ENCODE data around the gene CYP3A5. TPM values are rescaled to one million over a fixed set of nuclear protein-coding genes. Genes with fewer than 3 reads are reported as not detected.
A peak's percentile ranks its signal among the peaks of the same experiment; 100 is the strongest.
"Not testable (repeated sequence)": the region's sequence is repeated elsewhere in the genome, so short reads cannot be mapped to it uniquely, and the experiment has no call there.

Gene CYP3A5
- total RNA-seq, 1 donor from 2014 or later, result 0.69 TPM

DNA sequence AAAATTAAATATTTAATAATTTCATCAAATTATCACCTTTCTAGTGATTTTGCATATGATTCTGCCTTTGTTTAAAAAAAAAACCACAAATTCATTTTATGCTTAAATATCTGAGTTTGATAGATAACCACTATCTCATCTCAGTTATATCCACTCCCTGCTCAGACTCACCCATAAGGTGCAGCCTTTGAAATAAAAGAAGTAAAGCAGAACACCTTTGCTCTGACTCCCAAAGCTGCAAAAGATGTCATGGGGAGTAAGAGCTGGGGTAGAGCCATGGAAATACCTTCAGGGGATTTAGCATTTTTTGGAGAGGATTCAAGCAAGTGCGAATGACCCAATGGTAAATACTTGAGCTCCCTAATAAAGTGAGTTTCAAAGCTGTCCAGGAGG is 15.1 kb upstream of the CYP3A5 start:
- TF ChIP-seq, protein P1, sequence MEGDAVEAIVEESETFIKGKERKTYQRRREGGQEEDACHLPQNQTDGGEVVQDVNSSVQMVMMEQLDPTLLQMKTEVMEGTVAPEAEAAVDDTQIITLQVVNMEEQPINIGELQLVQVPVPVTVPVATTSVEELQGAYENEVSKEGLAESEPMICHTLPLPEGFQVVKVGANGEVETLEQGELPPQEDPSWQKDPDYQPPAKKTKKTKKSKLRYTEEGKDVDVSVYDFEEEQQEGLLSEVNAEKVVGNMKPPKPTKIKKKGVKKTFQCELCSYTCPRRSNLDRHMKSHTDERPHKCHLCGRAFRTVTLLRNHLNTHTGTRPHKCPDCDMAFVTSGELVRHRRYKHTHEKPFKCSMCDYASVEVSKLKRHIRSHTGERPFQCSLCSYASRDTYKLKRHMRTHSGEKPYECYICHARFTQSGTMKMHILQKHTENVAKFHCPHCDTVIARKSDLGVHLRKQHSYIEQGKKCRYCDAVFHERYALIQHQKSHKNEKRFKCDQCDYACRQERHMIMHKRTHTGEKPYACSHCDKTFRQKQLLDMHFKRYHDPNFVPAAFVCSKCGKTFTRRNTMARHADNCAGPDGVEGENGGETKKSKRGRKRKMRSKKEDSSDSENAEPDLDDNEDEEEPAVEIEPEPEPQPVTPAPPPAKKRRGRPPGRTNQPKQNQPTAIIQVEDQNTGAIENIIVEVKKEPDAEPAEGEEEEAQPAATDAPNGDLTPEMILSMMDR (IDR thresholded peaks at IDR 0.05; ENCODE audit: unreplicated experiment), result no peak
- H3K4me1 Mint-ChIP-seq (ENCODE audit: unreplicated experiment), result peaks cover 31% of the 10 kb centered on the region
- no peaks in the 10 kb centered on the region for H3K9me3 Mint-ChIP-seq (ENCODE audit: unreplicated experiment)
- peaks cover 3% of the 10 kb centered on the region for H3K36me3 Mint-ChIP-seq (ENCODE audit: low read depth, unreplicated experiment)
- no peak overlapping the region for H3K27ac Mint-ChIP-seq (ENCODE audit: unreplicated experiment)
- DNase-seq (ENCODE audit: low spot score), result no peak
- H3K4me3 Mint-ChIP-seq (ENCODE audit: unreplicated experiment), result no peak overlapping the region
- H3K27me3 Mint-ChIP-seq (ENCODE audit: unreplicated experiment), result no peaks in the 10 kb centered on the region

- no peaks in the 10 kb centered on the region for H3K9me3 Mint-ChIP-seq (ENCODE audit: unreplicated experiment)
- H3K4me1 Mint-ChIP-seq (ENCODE audit: unreplicated experiment), result peaks cover 25% of the 10 kb centered on the region
- no peaks in the 10 kb centered on the region for H3K27me3 Mint-ChIP-seq (ENCODE audit: unreplicated experiment)
- no peak overlapping the region for H3K4me3 Mint-ChIP-seq (ENCODE audit: unreplicated experiment)
- H3K36me3 Mint-ChIP-seq (ENCODE audit: low read depth, unreplicated experiment), result peaks cover 3% of the 10 kb centered on the region
- DNase-seq (ENCODE audit: low spot score), result no peak
- no peak overlapping the region for H3K27ac Mint-ChIP-seq (ENCODE audit: unreplicated experiment)
- TF ChIP-seq, protein P1 (IDR thresholded peaks at IDR 0.05; ENCODE audit: unreplicated experiment), result no peak
Observed at GRCh38 chr7:99694201-99694911, 14.6 kb upstream of the CYP3A5 start.

- TF ChIP-seq, protein P1 (IDR thresholded peaks at IDR 0.05; ENCODE audit: unreplicated experiment), result no peak
- H3K36me3 Mint-ChIP-seq (ENCODE audit: low read depth, unreplicated experiment), result peaks cover 3% of the 10 kb centered on the region
- no peaks in the 10 kb centered on the region for H3K9me3 Mint-ChIP-seq (ENCODE audit: unreplicated experiment)
- H3K27me3 Mint-ChIP-seq (ENCODE audit: unreplicated experiment), result no peaks in the 10 kb centered on the region
- H3K4me1 Mint-ChIP-seq (ENCODE audit: unreplicated experiment), result peaks cover 19% of the 10 kb centered on the region
- no peak overlapping the region for H3K4me3 Mint-ChIP-seq (ENCODE audit: unreplicated experiment)
- no peak for DNase-seq (ENCODE audit: low spot score)
- peak overlapping the region; percentile 26 for H3K27ac Mint-ChIP-seq (ENCODE audit: unreplicated experiment)
Observed at GRCh38 chr7:99693427-99694200, 13.8 kb upstream of the CYP3A5 start.

DNA sequence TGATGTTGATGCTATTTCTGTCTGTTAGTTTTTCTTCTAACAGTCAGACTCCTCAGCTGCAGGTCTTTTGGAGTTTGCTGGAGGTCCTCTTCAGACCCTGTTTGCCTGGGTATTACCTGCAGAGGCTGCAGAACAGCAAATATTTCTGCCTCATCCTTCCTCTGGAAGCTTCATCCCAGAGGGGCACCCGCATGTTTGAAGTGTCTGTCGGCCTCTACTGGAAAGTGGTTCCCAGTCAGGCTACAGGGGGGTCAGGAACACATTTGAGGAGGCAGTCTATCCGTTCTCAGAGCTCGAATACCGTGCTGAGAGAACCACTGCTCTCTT is 13.3 kb upstream of the CYP3A5 start:
- no peak overlapping the region for H3K4me3 Mint-ChIP-seq (ENCODE audit: unreplicated experiment)
- peaks cover 17% of the 10 kb centered on the region for H3K4me1 Mint-ChIP-seq (ENCODE audit: unreplicated experiment)
- no peaks in the 10 kb centered on the region for H3K9me3 Mint-ChIP-seq (ENCODE audit: unreplicated experiment)
- TF ChIP-seq, protein P1 (IDR thresholded peaks at IDR 0.05; ENCODE audit: unreplicated experiment), result no peak
- DNase-seq (ENCODE audit: low spot score), result no peak
- peaks cover 3% of the 10 kb centered on the region for H3K36me3 Mint-ChIP-seq (ENCODE audit: low read depth, unreplicated experiment)
- no peaks in the 10 kb centered on the region for H3K27me3 Mint-ChIP-seq (ENCODE audit: unreplicated experiment)
- no peak overlapping the region for H3K27ac Mint-ChIP-seq (ENCODE audit: unreplicated experiment)

- DNase-seq (ENCODE audit: low spot score); H3K27me3 Mint-ChIP-seq (ENCODE audit: unreplicated experiment); H3K9me3 Mint-ChIP-seq (ENCODE audit: unreplicated experiment); H3K36me3 Mint-ChIP-seq (ENCODE audit: low read depth, unreplicated experiment); H3K27ac Mint-ChIP-seq (ENCODE audit: unreplicated experiment); H3K4me3 Mint-ChIP-seq (ENCODE audit: unreplicated experiment): not testable (repeated sequence)
- peaks cover 16% of the 10 kb centered on the region for H3K4me1 Mint-ChIP-seq (ENCODE audit: unreplicated experiment)
Observed at GRCh38 chr7:99692563-99692962, 12.8 kb upstream of the CYP3A5 start.

GRCh38 chr7:99691658-99692057 is 11.9 kb upstream of the CYP3A5 start:
- not testable (repeated sequence) for DNase-seq (ENCODE audit: low spot score); H3K4me3 Mint-ChIP-seq (ENCODE audit: unreplicated experiment); H3K27ac Mint-ChIP-seq (ENCODE audit: unreplicated experiment); H3K9me3 Mint-ChIP-seq (ENCODE audit: unreplicated experiment); H3K27me3 Mint-ChIP-seq (ENCODE audit: unreplicated experiment); H3K36me3 Mint-ChIP-seq (ENCODE audit: low read depth, unreplicated experiment)
- H3K4me1 Mint-ChIP-seq (ENCODE audit: unreplicated experiment), result peaks cover 16% of the 10 kb centered on the region

GRCh38 chr7:99690918-99691317 is 11.1 kb upstream of the CYP3A5 start:
- H3K27me3 Mint-ChIP-seq (ENCODE audit: unreplicated experiment); H3K9me3 Mint-ChIP-seq (ENCODE audit: unreplicated experiment); H3K4me3 Mint-ChIP-seq (ENCODE audit: unreplicated experiment); DNase-seq (ENCODE audit: low spot score); H3K27ac Mint-ChIP-seq (ENCODE audit: unreplicated experiment); H3K36me3 Mint-ChIP-seq (ENCODE audit: low read depth, unreplicated experiment): not testable (repeated sequence)
- peaks cover 15% of the 10 kb centered on the region for H3K4me1 Mint-ChIP-seq (ENCODE audit: unreplicated experiment)

DNA sequence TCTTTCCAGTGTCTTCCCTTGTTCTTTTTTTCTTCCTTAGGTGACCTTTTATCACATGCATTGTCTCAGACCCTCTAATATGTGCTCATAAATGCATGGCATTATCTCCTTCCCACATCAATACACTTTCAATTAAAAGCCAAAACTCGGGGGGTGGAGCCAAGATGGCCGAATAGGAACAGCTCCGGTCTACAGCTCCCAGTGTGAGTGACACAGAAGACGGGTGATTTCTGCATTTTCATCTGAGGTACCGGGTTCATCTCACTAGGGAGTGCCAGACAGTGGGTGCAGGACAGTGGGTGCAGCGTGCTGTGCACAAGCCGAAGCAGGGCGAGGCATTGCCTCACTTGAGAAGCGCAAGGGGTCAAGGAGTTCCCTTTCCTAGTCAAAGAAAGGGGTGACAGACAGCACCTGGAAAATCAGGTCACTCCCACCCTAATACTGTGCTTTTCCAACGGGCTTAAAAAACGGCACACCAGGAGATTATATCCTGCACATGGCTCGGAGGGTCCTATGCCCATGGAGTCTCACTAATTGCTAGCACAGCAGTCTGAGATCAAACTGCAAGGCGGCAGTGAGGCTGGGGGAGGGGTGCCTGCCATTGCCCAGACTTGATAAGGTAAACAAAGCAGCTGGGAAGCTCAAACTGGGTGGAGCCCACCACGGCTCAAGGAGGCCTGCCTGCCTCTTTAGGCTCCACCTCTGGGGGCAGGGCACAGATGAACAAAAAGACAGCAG is 6.2 kb upstream of the CYP3A5 start:
- H3K4me1 Mint-ChIP-seq (ENCODE audit: unreplicated experiment); H3K27me3 Mint-ChIP-seq (ENCODE audit: unreplicated experiment); DNase-seq (ENCODE audit: low spot score); H3K9me3 Mint-ChIP-seq (ENCODE audit: unreplicated experiment); H3K27ac Mint-ChIP-seq (ENCODE audit: unreplicated experiment): not testable (repeated sequence)
- peaks cover 18% of the 10 kb centered on the region for H3K36me3 Mint-ChIP-seq (ENCODE audit: low read depth, unreplicated experiment)
- H3K4me3 Mint-ChIP-seq (ENCODE audit: unreplicated experiment), result peak overlapping the region; percentile 18
